Keratinocyte (primary cell): Measurements from ENCODE around the gene SMIM38. TPM values are rescaled to one million over a fixed set of nuclear protein-coding genes. Genes with fewer than 3 reads are reported as not detected.

Experiments used
- DNase-seq: peaks from one replicate; pipeline ENCODE4 v3.0.0-alpha.2; 2011; ENCODE audit warnings: low read depth, missing footprints, low spot score
- FAIRE-seq: peaks from 2 replicates; lab custom pipeline; 2011; peaks lifted over from hg19 to GRCh38; lab: Jason Lieb, UNC
- H2AFZ ChIP-seq: 2 replicates; pipeline ENCODE4 v1.6.0; 2012; ENCODE audit warnings: low read length, control low read depth, inconsistent platforms; ENCODE audit not compliant: control insufficient read depth
- H3K27ac ChIP-seq: 2 replicates; pipeline ENCODE4 v1.5.1; 2011; ENCODE audit warnings: low read length; ENCODE audit not compliant: control insufficient read depth, insufficient read depth
- H3K27me3 ChIP-seq: 3 replicates; pipeline ENCODE4 v1.6.0; 2011; ENCODE audit warnings: low read length; ENCODE audit not compliant: control insufficient read depth, insufficient read depth; ENCODE audit errors: extremely low read depth
- H3K36me3 ChIP-seq, 2 experiments: 2 replicates in 1 of 2; 3 replicates in 1 of 2; pipeline ENCODE4 v1.5.1; 2011; ENCODE audit warnings: low read length in 2 of 2, mild to moderate bottlenecking in 1 of 2; ENCODE audit not compliant: control insufficient read depth in 2 of 2, insufficient read depth in 2 of 2; ENCODE audit errors: extremely low read depth in 1 of 2
- H3K4me1 ChIP-seq: 3 replicates; pipeline ENCODE4 v1.5.1; 2011; ENCODE audit warnings: low read length; ENCODE audit not compliant: control insufficient read depth, insufficient read depth; ENCODE audit errors: extremely low read depth
- H3K4me2 ChIP-seq: 3 replicates; pipeline ENCODE4 v1.6.0; 2011; ENCODE audit warnings: low read depth, low read length; ENCODE audit not compliant: control insufficient read depth, insufficient read depth; ENCODE audit errors: extremely low read depth
- H3K4me3 ChIP-seq, 3 experiments: fragments of 200-600 bp in 1 of 3; sonication (generic) in 1 of 3; 2 replicates in 2 of 3; 3 replicates in 1 of 3; pipeline ENCODE4 v1.5.1; 2011 to 2016; ENCODE audit warnings: low read length in 3 of 3, mild to moderate bottlenecking in 3 of 3, control low read depth in 2 of 3, inconsistent platforms in 1 of 3, low read depth in 1 of 3, mixed read lengths in 1 of 3, mixed run types in 1 of 3, moderate library complexity in 1 of 3; ENCODE audit not compliant: control insufficient read depth in 2 of 3, insufficient read depth in 2 of 3; ENCODE audit errors: extremely low read depth in 1 of 3
- H3K79me2 ChIP-seq: 2 replicates; pipeline ENCODE4 v1.6.0; 2012; ENCODE audit warnings: low read length; ENCODE audit not compliant: control insufficient read depth, insufficient read depth
- H3K9ac ChIP-seq: 3 replicates; pipeline ENCODE4 v1.6.0; 2011; ENCODE audit warnings: low read length; ENCODE audit not compliant: control insufficient read depth, insufficient read depth; ENCODE audit errors: extremely low read depth
- H3K9me1 ChIP-seq: 3 replicates; pipeline ENCODE4 v1.6.0; 2011; ENCODE audit warnings: low read length; ENCODE audit not compliant: control insufficient read depth, insufficient read depth; ENCODE audit errors: extremely low read depth
- H3K9me3 ChIP-seq: 2 replicates; pipeline ENCODE4 v1.5.1; 2012; ENCODE audit warnings: low read depth, low read length; ENCODE audit not compliant: control insufficient read depth
- H4K20me1 ChIP-seq: 3 replicates; pipeline ENCODE4 v1.6.0; 2011; ENCODE audit warnings: low read length; ENCODE audit not compliant: control insufficient read depth, insufficient read depth; ENCODE audit errors: extremely low read depth
- CTCF ChIP-seq, 3 experiments: IDR thresholded peaks in 1 of 3; conservative IDR thresholded peaks in 1 of 3; optimal IDR thresholded peaks in 1 of 3; 2 replicates in 2 of 3; 3 replicates in 1 of 3; pipeline versions ENCODE3 to v1.5.1; 2011; ENCODE audit warnings: low read length in 3 of 3, mild to moderate bottlenecking in 3 of 3, moderate library complexity in 2 of 3, control low read depth in 1 of 3, inconsistent platforms in 1 of 3; ENCODE audit not compliant: insufficient read depth in 2 of 3; ENCODE audit errors: extremely low read depth in 1 of 3
- EZH2 ChIP-seq: IDR thresholded peaks from one replicate; pipeline ENCODE4 v1.6.1; 2012; ENCODE audit warnings: inconsistent platforms, mild to moderate bottlenecking, low read length, moderate library complexity
- dilution Hi-C: fragments of 300-500 bp; cut with MboI; formaldehyde crosslinking; loops from one replicate; pipeline ENCODE4 v1.7.0; 2020; ENCODE audit warnings: low sequenced_read_pairs; ENCODE audit not compliant: extremely low pct_ligation_motif_present
- polyA plus RNA-seq, 5 experiments: library from polyadenylated mRNA; depleted of rRNA in 3 of 5; stranded (reverse) in 3 of 5; stranded (forward) in 1 of 5; unstranded in 1 of 5; fragments of >200 nt; gene quantifications; 1 replicate in 1 of 5; 2 replicates in 3 of 5; 3 replicates in 1 of 5; pipeline versions ENCODE4 v1.2.1 to v1.2.3, GENCODE V29; 2011 to 2012; ENCODE audit warnings: missing spikeins in 2 of 5, low read depth in 1 of 5, low replicate concordance in 1 of 5

The SMIM38 gene
- polyA plus RNA-seq, 1 donor (not counting 4 experiments of a cell fraction or from before 2014, with no cell fraction given) = not detected

GRCh38 chr11:69164824-69165223, 9.1 kb downstream of the SMIM38 start:
- Histone ChIP-seq H2AFZ (no peak overlapping the region), H3K9me3 (no peaks in the 10 kb centered on the region), H3K4me2 (no peak overlapping the region), H3K36me3 (no peaks in the 10 kb centered on the region), H3K27me3 (peaks cover 22% of the 10 kb centered on the region), H3K4me3 (no peak overlapping the region), H3K27ac (no peak overlapping the region), H3K79me2 (no peaks in the 10 kb centered on the region), H3K9ac (no peak overlapping the region), H3K4me1 (peaks cover 11% of the 10 kb centered on the region), H3K9me1 (no peaks in the 10 kb centered on the region), H4K20me1 (no peaks in the 10 kb centered on the region)
- TF ChIP-seq EZH2 (no peak), CTCF (optimal IDR thresholded peaks at IDR 0.05 in 1 of 3, IDR thresholded peaks at IDR 0.05 in 1 of 3, conservative IDR thresholded peaks at IDR 0.05 in 1 of 3; ENCODE audit: extremely low read depth in 1 of 3, insufficient read depth in 2 of 3, low read length in 3 of 3) (no peak)
- no peak for DNase-seq
- FAIRE-seq = no peak
- dilution Hi-C loops = no loop called here

- no peaks in the 10 kb centered on the region for H3K9me1 ChIP-seq
- H3K79me2 ChIP-seq = no peaks in the 10 kb centered on the region
- no peak overlapping the region for H3K27ac ChIP-seq
- no peak overlapping the region for H3K9ac ChIP-seq
- FAIRE-seq = no peak
- no peak for TF ChIP-seq EZH2
- TF ChIP-seq CTCF (optimal IDR thresholded peaks at IDR 0.05 in 1 of 3, IDR thresholded peaks at IDR 0.05 in 1 of 3, conservative IDR thresholded peaks at IDR 0.05 in 1 of 3; ENCODE audit: extremely low read depth in 1 of 3, insufficient read depth in 2 of 3, low read length in 3 of 3) = no peak
- no peak overlapping the region for H3K4me2 ChIP-seq
- dilution Hi-C loops = no loop called here
- no peaks in the 10 kb centered on the region for H4K20me1 ChIP-seq
- no peaks in the 10 kb centered on the region for H3K9me3 ChIP-seq
- H3K36me3 ChIP-seq = no peaks in the 10 kb centered on the region
- H3K27me3 ChIP-seq = peaks cover 22% of the 10 kb centered on the region
- DNase-seq = no peak
- H3K4me1 ChIP-seq = peaks cover 11% of the 10 kb centered on the region
- no peak overlapping the region for H3K4me3 ChIP-seq
- H2AFZ ChIP-seq = no peak overlapping the region
These were observed 10.0 kb downstream of the SMIM38 start for GRCh38 chr11:69165775-69166174.
